SJSA1 (cell line): ENCODE measurements around the gene CDC27. TPM values are rescaled to one million over a fixed set of nuclear protein-coding genes. Genes with fewer than 3 reads are reported as not detected.
A peak's percentile ranks its signal among the peaks of the same experiment; 100 is the strongest.

Experiments
- DNase-seq, 2 experiments: peaks; one replicate each; pipeline ENCODE4 v3.0.0-alpha.2; 2015 to 2020; ENCODE audit warnings: low spot score in 2 of 2, low read depth in 1 of 2
- H3K27ac ChIP-seq: fragments of 250-450 bp; sonication (Bioruptor Pico); 2 replicates; pipeline ENCODE4 v1.5.1; 2020; ENCODE audit warnings: mild to moderate bottlenecking, moderate library complexity
- H3K27me3 ChIP-seq: fragments of 250-450 bp; sonication (Bioruptor Pico); replicated peaks from 2 replicates; pipeline ENCODE4 v1.5.1; 2020; ENCODE audit warnings: mild to moderate bottlenecking, moderate library complexity
- H3K36me3 ChIP-seq: fragments of 250-450 bp; sonication (Bioruptor Pico); 2 replicates; pipeline ENCODE4 v1.5.1; 2020; ENCODE audit warnings: mild to moderate bottlenecking
- H3K4me1 ChIP-seq: fragments of 250-450 bp; sonication (Bioruptor Pico); replicated peaks from 2 replicates; pipeline ENCODE4 v1.6.1; 2021; ENCODE audit warnings: mild to moderate bottlenecking
- H3K4me3 ChIP-seq: fragments of 250-450 bp; sonication (Bioruptor Pico); 2 replicates; pipeline ENCODE4 v1.5.1; 2020; ENCODE audit warnings: mild to moderate bottlenecking
- H3K9me3 ChIP-seq: fragments of 250-450 bp; sonication (Bioruptor Pico); replicated peaks from 2 replicates; pipeline ENCODE4 v1.5.1; 2020; ENCODE audit warnings: mild to moderate bottlenecking
- total RNA-seq: library from RNA; depleted of rRNA; stranded (reverse); fragments of >200 nt; shearing (Covaris generic); gene quantifications from 2 replicates; pipeline ENCODE4 v1.2.3, GENCODE V29; 2014

Gene CDC27
- total RNA-seq, 1 experiment from 2014 or later = 198 TPM

DNA sequence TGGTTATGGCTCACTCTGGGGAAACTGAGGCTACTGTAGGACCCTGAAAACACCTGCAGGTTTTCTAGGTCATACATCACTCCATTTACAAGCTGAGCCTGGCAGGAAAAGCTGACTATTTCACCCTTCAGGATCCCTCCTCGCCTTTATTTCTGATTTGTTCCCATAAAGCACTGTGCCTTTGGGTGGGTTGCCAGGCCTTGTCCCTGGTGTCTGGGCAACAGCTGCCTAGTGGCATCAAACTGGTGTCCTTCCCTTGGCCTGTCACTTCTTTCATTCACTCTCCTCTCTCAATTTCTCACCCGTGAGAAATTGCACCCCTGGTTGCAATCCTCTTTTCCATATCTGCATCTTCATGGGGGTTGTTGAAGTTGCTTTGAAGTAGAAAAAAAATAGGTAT lies 21.7 kb upstream of the CDC27 start:
- Histone ChIP-seq H3K36me3 (no peaks in the 10 kb centered on the region), H3K4me1 (peaks cover 34% of the 10 kb centered on the region), H3K9me3 (no peaks in the 10 kb centered on the region), H3K27ac (no peak overlapping the region), H3K4me3 (no peak overlapping the region), H3K27me3 (no peaks in the 10 kb centered on the region)
- DNase-seq = no peak

DNA sequence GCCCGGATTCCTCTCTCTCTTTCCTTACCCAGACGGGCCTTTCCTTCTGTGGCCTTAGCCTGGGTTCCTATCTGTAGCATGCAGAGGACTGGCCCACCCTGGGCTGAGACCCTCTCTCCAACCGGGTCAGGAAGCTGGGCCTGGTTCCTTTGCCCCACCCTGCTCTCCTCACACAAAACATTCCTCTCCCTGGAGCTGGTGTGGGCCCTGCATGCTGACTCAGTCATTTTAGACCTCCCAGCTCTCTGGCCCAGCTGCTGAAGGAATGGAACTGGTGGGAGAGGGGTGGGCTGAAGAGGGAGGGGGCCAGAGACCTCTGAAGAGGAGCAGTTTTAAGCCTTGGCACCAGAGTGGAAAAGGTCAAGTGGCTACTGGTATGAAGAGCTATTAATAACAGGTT lies 21.0 kb upstream of the CDC27 start:
- Histone ChIP-seq H3K4me1 (peaks cover 40% of the 10 kb centered on the region), H3K4me3 (no peak overlapping the region), H3K27ac (peak overlapping the region; percentile 52), H3K9me3 (no peaks in the 10 kb centered on the region), H3K27me3 (no peaks in the 10 kb centered on the region), H3K36me3 (no peaks in the 10 kb centered on the region)
- DNase-seq = peak; percentile 64 to 81

DNA sequence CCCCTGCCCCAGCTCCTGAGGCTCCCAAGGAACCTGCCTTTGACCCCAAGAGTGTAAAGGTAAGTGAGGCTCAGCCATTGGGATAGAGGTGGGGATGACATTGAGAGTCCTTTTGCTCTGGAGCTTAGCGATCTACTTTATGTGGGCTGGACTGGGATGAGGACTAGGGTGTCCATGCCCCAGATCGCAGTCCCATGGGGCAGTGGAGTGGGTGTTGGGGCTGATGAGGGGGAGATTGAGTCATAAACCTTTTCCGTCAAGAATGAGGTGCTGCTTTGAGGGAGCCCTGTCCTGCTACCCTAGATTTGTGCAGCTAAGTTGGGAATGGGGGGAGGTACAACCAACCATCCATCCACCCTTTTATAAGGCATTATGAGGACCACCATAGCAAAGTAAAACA lies 20.4 kb upstream of the CDC27 start:
- Histone ChIP-seq H3K4me1 (peaks cover 46% of the 10 kb centered on the region), H3K27me3 (no peaks in the 10 kb centered on the region), H3K27ac (peak overlapping the region; percentile 52), H3K9me3 (no peaks in the 10 kb centered on the region), H3K4me3 (no peak overlapping the region), H3K36me3 (no peaks in the 10 kb centered on the region)
- DNase-seq = no peak

DNA sequence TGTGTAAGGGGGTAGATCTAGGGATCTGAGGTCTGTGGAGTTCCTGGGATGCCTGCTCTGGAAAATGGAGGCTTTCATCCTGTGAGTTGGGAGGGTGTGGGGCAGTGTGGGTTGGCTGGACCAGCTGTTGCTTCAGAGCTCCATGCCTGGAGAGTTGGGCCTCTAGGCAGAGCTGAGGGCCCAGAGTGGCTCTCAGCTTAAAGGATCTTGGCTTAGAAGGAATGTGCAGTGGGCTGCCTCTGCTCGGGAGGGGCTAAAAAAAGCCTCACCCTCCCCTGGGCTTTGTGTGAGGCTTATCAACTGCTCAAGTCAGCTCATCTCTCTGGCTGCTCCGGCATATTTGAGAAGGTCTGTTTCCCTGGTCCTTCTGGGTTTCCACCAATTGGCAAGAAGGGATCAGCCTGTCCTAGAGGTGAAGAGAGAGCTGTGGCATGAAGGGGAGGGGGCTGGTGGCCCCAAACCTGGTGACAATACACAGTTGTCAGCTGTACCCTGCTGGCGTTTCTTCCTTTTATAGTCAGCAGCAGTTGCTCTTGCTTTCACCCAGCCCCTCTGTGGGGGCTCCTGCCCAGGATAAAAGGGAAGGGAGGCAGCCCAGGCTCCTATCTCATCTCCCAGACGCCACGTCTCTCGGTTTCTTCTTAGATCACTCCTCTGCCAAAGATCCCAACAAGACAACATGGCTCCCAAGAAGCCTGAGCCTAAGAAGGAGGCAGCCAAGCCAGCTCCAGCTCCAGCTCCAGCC lies 19.8 kb upstream of the CDC27 start, which contains the start of gene MYL4:
Gene MYL4 (plus strand): TSS at position 605 of the 745 bp plus-strand sequence. CDS start 75 bp downstream, at position 680.
- no peak for DNase-seq
- Histone ChIP-seq H3K36me3 (no peaks in the 10 kb centered on the region), H3K27me3 (no peaks in the 10 kb centered on the region), H3K4me3 (no peak within 1 kb of the TSS), H3K9me3 (no peaks in the 10 kb centered on the region), H3K4me1 (peaks cover 52% of the 10 kb centered on the region), H3K27ac (peak within 1 kb of the TSS; percentile 52)

DNA sequence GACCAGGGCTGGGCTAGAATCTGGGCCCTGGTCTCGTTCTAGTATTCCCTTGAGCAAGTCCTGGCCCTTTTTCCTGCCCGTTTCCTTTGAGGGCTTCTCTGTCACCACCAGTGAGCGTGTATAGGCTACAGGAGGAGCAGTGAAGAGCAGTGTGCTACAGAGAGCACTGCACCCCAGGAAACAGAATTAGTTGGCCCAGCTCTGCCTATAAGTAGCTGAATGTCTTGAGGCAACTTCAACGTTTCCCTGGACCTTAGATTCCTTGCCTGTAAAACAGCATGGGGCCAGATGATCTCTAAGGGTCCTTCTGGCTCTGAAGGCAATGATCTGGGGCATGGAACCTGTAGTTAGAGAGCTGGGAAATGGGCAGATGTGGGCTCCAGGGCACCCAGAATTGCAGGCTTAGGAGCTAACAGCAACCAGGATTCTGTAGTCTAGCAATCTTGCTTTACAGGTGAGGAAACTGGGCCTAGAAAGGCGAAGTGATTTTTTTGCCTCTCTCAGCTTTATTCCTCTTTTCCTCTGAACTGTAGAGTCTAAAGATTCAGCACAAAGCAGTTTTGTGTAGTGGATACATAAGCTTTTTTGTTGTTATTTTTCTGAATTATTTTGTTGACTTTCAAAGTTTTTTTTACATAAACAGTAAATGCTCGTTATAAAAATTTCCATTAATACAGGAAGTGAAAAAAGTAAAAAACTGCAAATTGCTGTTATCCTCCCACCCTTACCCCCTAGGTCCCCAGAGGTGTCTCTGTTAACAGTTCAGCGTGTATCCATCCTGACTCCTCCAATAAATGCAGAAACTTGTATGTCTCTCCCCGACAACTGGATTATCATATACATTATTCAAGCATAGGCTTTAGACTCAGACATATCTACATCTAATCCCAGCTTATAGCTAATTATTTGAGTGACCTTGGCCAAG lies 18.3 kb upstream of the CDC27 start:
- no peaks in the 10 kb centered on the region for H3K36me3 ChIP-seq
- H3K27ac ChIP-seq = no peak overlapping the region
- H3K4me3 ChIP-seq = no peak overlapping the region
- peak in 1 of 2 experiments; percentile 36 for DNase-seq
- peaks cover 56% of the 10 kb centered on the region for H3K4me1 ChIP-seq
- H3K9me3 ChIP-seq = no peaks in the 10 kb centered on the region
- H3K27me3 ChIP-seq = no peaks in the 10 kb centered on the region

DNA sequence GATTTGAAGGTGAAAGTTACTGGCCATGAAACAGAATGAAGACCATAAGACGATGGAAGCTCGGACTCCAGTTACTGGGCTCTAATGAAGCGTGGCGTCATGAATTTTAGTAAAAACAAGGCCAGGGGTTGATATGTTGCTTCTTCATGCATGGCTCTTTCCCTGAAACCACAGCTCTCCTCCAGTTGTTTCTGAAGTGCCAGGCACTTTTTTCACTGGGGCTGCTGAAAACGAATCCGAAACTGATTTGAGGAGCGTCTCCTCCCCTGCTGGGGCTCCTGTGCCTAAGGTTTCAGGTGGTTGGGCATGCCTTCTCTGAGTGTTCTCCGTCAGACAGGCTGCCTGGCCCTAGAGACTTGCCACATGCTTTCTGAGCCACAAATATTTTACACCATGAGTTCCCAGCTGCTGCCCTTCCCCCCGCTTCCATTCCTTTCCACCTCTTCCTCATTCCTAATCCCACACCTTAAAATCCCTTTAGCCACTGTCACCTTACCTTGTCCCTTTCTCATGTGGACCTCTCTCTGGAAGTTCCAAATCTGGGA lies 16.4 kb upstream of the CDC27 start:
- Histone ChIP-seq H3K4me1 (peaks cover 50% of the 10 kb centered on the region), H3K36me3 (no peaks in the 10 kb centered on the region), H3K27me3 (no peaks in the 10 kb centered on the region), H3K27ac (peak overlapping the region; percentile 48), H3K4me3 (peak overlapping the region; percentile 4; the same call in 1 of the 2 replicates), H3K9me3 (no peaks in the 10 kb centered on the region)
- DNase-seq = peak; percentile 83 to 85

DNA sequence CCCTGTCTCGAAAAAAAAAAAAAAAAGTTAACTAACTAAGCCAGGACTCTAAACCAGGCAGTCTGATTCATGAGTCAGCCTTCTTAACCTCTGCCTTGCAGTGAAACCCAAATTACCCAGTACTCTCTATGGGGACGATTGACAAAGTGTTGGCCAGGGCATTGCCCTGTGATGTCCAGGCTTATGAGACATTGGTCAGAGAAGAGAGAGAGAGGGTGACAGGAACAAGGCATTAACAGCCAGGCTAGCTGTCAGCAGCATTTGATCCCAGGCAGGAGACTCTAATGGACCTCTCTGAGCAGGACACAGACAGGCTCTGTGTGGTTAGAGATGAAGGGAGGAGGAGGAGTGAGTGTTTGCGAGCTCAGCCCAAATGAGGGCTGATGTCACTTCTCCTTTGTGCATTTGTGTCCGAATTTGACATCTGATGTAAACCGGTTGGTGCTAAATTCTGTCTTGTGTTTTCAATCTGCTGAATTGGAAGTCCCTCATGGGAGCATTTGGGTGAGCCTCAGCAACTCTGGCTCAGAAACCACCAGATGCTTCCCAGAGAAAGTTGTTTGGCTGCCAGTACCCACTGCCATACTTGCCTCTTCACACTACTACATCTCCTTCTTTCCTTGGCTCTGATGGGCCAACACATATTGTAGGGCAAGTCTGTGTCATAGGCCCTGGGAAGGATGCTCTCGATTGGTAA lies 15.8 kb upstream of the CDC27 start:
- H3K36me3 ChIP-seq = no peaks in the 10 kb centered on the region
- DNase-seq = peak; percentile 40 to 68
- H3K9me3 ChIP-seq = no peaks in the 10 kb centered on the region
- peak overlapping the region; percentile 4; the same call in 1 of the 2 replicates for H3K4me3 ChIP-seq
- peak overlapping the region; percentile 48; the same call in 1 of the 2 replicates for H3K27ac ChIP-seq
- no peaks in the 10 kb centered on the region for H3K27me3 ChIP-seq
- H3K4me1 ChIP-seq = peaks cover 44% of the 10 kb centered on the region

DNA sequence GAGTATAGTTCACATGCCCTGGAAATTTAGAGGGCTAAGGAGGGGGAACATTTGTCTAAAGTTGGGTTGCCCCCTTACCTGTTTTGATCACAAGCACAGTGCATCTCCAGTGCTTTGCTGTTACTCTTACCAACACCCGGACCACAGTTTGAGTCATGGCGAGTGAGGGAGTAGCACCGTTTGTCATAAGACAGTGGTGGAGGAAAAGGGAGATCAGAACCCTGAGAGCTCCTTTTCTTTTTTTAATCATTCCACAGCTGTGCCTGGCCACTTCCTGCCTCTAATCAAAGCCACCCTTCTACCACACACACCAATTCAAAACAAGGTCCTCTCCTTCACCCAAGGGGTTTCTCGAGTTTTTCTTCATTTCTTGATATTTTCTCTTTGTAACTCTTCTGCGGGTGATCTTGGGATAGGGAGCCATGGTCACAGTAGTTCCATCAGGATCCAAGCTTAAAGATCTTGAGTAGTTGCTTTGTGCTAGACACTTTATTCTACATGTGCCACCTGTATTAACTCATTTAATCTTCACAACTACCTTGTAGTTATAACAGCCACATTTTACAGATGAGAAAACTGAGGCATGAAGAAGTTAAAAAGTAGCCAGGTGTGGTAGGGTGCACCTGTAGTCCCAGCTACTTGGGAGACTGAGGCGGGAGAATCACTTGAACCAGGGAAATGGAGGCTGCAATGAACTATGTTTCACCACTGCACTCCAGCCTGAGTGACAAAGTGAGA lies 15.1 kb upstream of the CDC27 start:
- peak; percentile 29 to 36 for DNase-seq
- Histone ChIP-seq H3K9me3 (no peaks in the 10 kb centered on the region), H3K4me3 (no peak overlapping the region), H3K27ac (no peak overlapping the region), H3K4me1 (peaks cover 37% of the 10 kb centered on the region), H3K27me3 (no peaks in the 10 kb centered on the region), H3K36me3 (no peaks in the 10 kb centered on the region)

DNA sequence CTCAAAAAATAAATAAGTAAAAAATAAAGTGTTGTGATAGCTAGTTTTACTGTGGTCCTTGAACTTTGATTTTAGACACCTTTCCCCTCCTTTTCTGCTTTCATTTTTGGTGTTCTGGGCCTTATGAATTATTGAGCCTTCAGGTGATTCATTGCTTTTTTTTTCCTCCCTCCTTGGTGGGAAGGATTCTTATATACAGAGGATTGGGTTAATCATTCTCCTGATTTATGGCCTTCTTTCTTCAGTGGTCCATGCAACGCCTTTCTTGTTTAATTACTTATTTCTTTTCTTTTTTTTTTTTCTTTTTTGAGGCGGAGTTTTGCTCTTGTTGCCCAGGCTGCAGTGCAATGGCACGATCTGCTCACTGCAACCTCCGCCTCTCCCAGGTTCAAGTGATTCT lies 12.1 kb upstream of the CDC27 start:
- H3K27ac ChIP-seq = no peak overlapping the region
- H3K4me1 ChIP-seq = peaks cover 26% of the 10 kb centered on the region
- DNase-seq = no peak
- H3K9me3 ChIP-seq = no peaks in the 10 kb centered on the region
- H3K4me3 ChIP-seq = no peak overlapping the region
- no peaks in the 10 kb centered on the region for H3K36me3 ChIP-seq
- no peaks in the 10 kb centered on the region; the same call in 1 of the 2 replicates for H3K27me3 ChIP-seq

DNA sequence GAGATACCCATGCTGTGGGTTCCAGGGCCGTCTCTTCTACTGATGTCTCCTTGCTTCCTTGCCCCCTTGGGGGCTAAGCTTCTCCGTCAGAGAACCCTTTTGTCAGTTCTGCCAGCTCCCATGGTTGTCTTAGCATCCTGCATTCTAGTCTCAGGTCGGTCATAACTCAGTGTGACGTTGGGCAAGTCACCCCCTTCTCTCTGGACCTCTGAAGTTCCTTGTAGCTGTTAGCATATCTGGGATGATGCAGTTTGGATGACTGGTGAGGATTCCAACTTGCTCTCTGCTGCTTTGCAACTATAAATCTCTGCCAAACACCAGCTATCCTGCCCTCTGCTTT lies 11.2 kb upstream of the CDC27 start:
- H3K36me3 ChIP-seq = no peaks in the 10 kb centered on the region
- DNase-seq = no peak
- no peak overlapping the region for H3K27ac ChIP-seq
- H3K4me1 ChIP-seq = peaks cover 18% of the 10 kb centered on the region
- H3K27me3 ChIP-seq = no peaks in the 10 kb centered on the region; the same call in 1 of the 2 replicates
- H3K9me3 ChIP-seq = no peaks in the 10 kb centered on the region
- no peak overlapping the region for H3K4me3 ChIP-seq

DNA sequence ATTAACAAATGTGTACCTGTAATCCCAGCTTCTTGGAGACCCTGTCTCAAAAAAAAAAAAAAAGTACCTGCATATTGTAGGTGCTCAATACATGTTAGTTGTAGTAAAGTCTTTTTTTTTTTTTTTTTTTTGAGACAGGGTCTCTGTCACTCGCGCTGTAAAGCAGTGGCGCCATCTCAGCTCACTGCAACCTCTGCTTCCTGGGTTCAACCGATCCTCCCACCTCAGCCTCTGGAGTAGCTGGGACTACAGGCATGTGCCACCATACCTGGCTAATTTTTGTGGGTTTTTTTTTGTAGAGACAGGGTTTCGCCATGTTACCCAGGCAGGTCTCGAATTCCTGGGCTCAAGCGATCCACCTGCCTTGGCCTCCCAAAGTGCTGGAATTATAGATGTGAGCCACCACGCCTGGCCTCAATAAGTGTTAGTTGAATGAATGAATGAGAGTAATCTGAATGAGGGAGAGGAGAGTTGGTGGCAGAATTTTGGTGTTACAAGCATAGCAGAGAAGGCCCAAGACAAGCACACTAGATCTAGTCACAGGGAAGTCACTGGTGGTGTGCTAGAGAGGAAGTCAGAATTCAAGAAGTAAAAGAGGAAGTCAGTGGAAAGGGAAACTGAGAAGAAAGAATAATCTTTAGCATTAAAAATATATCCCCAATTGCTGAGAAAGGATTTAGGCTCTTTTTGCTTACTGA lies 10.7 kb upstream of the CDC27 start:
- DNase-seq = no peak
- Histone ChIP-seq H3K27me3 (no peaks in the 10 kb centered on the region; the same call in 1 of the 2 replicates), H3K36me3 (no peaks in the 10 kb centered on the region), H3K4me3 (no peak overlapping the region), H3K27ac (no peak overlapping the region), H3K4me1 (peaks cover 12% of the 10 kb centered on the region), H3K9me3 (no peaks in the 10 kb centered on the region)

DNA sequence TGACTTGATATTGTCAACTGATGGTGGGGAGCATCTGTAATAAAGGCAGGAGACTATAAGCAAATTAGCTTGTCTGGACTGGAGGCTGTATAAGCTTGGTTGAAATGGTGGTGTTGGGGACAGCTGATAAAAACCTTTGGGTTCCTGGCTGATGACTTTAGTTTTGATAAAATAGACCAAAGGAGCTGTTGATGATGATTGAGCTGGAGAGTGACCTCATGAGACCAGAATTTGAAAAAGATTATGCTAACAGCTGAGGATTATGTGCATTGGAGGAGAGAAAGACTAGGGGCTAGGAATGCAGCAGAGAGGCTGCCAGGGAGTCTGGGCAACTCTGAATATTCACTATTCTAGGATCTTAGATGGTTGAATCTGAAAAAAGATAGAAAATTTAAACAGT lies 8.7 kb upstream of the CDC27 start:
- Histone ChIP-seq H3K36me3 (no peaks in the 10 kb centered on the region), H3K4me3 (no peak overlapping the region), H3K27ac (no peak overlapping the region), H3K9me3 (no peaks in the 10 kb centered on the region), H3K4me1 (no peaks in the 10 kb centered on the region; the same call in 1 of the 2 replicates), H3K27me3 (no peaks in the 10 kb centered on the region; the same call in 1 of the 2 replicates)
- no peak for DNase-seq
